ENCODE measurements around the gene FBXL12. TPM values are rescaled to one million over a fixed set of nuclear protein-coding genes. Genes with fewer than 3 reads are reported as not detected.

Gene FBXL12
- total and polyA plus RNA-seq, 2 of the 4 experiments (the other 2 are of a cell fraction) = 8.1 to 42.6 TPM

DNA sequence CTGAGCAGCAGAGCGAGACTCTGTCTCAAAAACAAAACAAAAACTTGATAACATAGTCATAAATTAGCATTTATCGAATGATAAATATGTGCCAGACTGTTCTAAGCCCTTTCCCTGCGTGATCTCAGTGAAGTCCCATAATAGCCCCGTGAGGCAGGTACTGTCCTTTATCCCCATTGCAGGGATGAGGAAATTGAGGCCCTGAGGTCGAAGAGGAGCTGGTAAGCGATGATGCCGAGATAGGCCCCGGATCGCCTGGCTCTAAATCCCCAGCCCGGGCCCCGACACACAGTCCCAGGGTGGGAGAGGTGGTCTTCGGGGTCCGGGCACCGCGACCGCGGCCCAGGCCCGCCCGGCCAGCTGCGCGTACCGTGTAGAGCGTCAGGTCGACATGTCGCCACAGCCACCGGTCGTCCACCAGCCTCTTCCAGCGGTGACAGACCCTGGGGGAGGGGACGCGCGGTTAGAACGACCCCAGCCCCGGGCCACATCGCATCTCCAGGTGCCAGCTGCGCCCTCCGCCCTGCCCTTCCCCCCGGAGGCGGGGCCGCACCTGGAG lies 625 bp downstream of the FBXL12 start:
- peak overlapping the region; percentile 64 to 99 for H4K8ac ChIP-seq (ENCODE audit: low read depth in 2 of 2, low read length in 2 of 2)
- no peak overlapping the region for H2BK20ac ChIP-seq (ENCODE audit: low read depth, low read length)
- H3K4ac ChIP-seq (ENCODE audit: low read depth, low read length) = peak overlapping the region; percentile 82
- intact Hi-C loops (cut with micrococcal nuclease) (no loop called here), in situ Hi-C loops (cut with MboI; ENCODE audit: low sequenced_read_pairs) (no loop called here), dilution Hi-C loops (cut with HindIII; ENCODE audit: low sequenced_read_pairs, unreplicated experiment) (no loop called here)
- 0% methylated on average over 3 of the region's 39 CpGs; no CpG with 5 or more reads in 1 of the 2 experiments for WGBS, 2 experiments (ENCODE audit: extremely low coverage in 2 of 2, insufficient read length in 1 of 2)
- H4K91ac ChIP-seq (ENCODE audit: insufficient read depth, low read depth, low read length) = peak overlapping the region; percentile 77
- H2AK9ac ChIP-seq (replicated peaks; ENCODE audit: low read depth, low read length, poor library complexity) = peak overlapping the region; percentile 99
- H3K27me3 ChIP-seq (ENCODE audit: control insufficient read depth, insufficient read depth, low read length) = no peaks in the 10 kb centered on the region
- peak overlapping the region; percentile 77 for H3K9ac ChIP-seq (ENCODE audit: low read depth, low read length)
- ATAC-seq (ENCODE audit: low read depth) (no peak), DNase-seq (no peak)
- 0 out of 2 replicates have a peak, but pooled peaks cover 2% of the 10 kb centered on the region for H3K4me1 ChIP-seq (ENCODE audit: control insufficient read depth, insufficient read depth, low read length)
- peak overlapping the region; percentile 72 for H4K5ac ChIP-seq (ENCODE audit: low read depth, low read length)
- H3K4me3 ChIP-seq (ENCODE audit: insufficient read depth, low read depth, low read length) = peak overlapping the region; percentile 89
- CTCF ChIA-PET = no interaction called here
- peak overlapping the region; percentile 71 for H3K14ac ChIP-seq (replicated peaks; ENCODE audit: low read depth, low read length)
- TF ChIP-seq CEBPB (IDR thresholded peaks at IDR 0.05; ENCODE audit: low read depth, low read length) (no peak), SMC3 (IDR thresholded peaks at IDR 0.05; ENCODE audit: low read depth, low read length) (no peak), POLR2A (IDR thresholded peaks at IDR 0.05; ENCODE audit: low read depth, low read length) (no peak), RCOR1 (IDR thresholded peaks at IDR 0.05; ENCODE audit: insufficient replicate concordance, low read length) (no peak), FOS (IDR thresholded peaks at IDR 0.05; ENCODE audit: low read depth, low read length) (no peak), MXI1 (IDR thresholded peaks at IDR 0.05; ENCODE audit: borderline replicate concordance, low read depth, low read length) (no peak), RFX5 (IDR thresholded peaks at IDR 0.05; ENCODE audit: low read depth, low read length) (no peak), RAD21 (IDR thresholded peaks at IDR 0.05; ENCODE audit: low read length) (no peak), MAZ (IDR thresholded peaks at IDR 0.05; ENCODE audit: borderline replicate concordance, low read depth, low read length) (no peak), BHLHE40 (IDR thresholded peaks at IDR 0.05; ENCODE audit: low read depth, low read length) (no peak), MAFK (IDR thresholded peaks at IDR 0.05; ENCODE audit: low read depth, low read length) (no peak)
- TF ChIP-seq, protein P1, sequence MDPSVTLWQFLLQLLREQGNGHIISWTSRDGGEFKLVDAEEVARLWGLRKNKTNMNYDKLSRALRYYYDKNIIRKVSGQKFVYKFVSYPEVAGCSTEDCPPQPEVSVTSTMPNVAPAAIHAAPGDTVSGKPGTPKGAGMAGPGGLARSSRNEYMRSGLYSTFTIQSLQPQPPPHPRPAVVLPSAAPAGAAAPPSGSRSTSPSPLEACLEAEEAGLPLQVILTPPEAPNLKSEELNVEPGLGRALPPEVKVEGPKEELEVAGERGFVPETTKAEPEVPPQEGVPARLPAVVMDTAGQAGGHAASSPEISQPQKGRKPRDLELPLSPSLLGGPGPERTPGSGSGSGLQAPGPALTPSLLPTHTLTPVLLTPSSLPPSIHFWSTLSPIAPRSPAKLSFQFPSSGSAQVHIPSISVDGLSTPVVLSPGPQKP (IDR thresholded peaks at IDR 0.05; ENCODE audit: borderline replicate concordance, low read depth, low read length) = no peak
- H3K79me1 ChIP-seq (ENCODE audit: low read depth in 1 of 2, low read length in 2 of 2) = peaks cover 6 to 31% of the 10 kb centered on the region in 2 experiments; a peak in 3 of 4 replicates
- POLR2A ChIA-PET (ENCODE audit: unreplicated experiment) = interaction anchor here (0.6 kb wide), 2 partner anchors 10 to 90 kb away, joined by 4 to 15 read pairs; partner anchors contain the start of gene UBL5
- no peak overlapping the region for H2BK15ac ChIP-seq (ENCODE audit: low read depth, low read length)
- peaks cover 4% of the 10 kb centered on the region for H4K20me1 ChIP-seq (ENCODE audit: insufficient read depth, low read length)
- H3K9me1 ChIP-seq (ENCODE audit: insufficient read depth, low read length) = peaks cover 2% of the 10 kb centered on the region; the same call in 1 of the 2 replicates
- H2AK5ac ChIP-seq (ENCODE audit: low read depth, low read length) = peak overlapping the region; percentile 71
- H3K9me3 ChIP-seq (ENCODE audit: control insufficient read depth, insufficient read depth, low read length) = no peaks in the 10 kb centered on the region
- 0 out of 2 replicates have a peak overlapping the region, but pooled peaks have one; percentile 15 for H3K18ac ChIP-seq (ENCODE audit: low read depth, low read length)
- peak overlapping the region; percentile 98 for H3K4me2 ChIP-seq (ENCODE audit: low read depth, low read length)
- no TSS peak for BruUV-seq (replicated peaks)
- H3K36me3 ChIP-seq (ENCODE audit: control insufficient read depth, insufficient read depth, low read length) = peaks cover 4% of the 10 kb centered on the region
- H2BK5ac ChIP-seq (ENCODE audit: low read depth, low read length, poor library complexity, severe bottlenecking) = peak overlapping the region; percentile 96
- H3K56ac ChIP-seq (ENCODE audit: extremely low read depth, insufficient read depth, low read length) = peak overlapping the region; percentile 55
- H2AFZ ChIP-seq (replicated peaks; ENCODE audit: low read length, poor library complexity) = peak overlapping the region; percentile 100
- peak overlapping the region; percentile 63; the same call in 1 of the 2 replicates for H3K23ac ChIP-seq (ENCODE audit: low read depth, low read length)
- H2BK120ac ChIP-seq (ENCODE audit: low read depth, low read length) = no peak overlapping the region
- H3K27ac ChIP-seq (ENCODE audit: insufficient read depth, low read length) = peak overlapping the region; percentile 94
